Panc1 (cell line): ENCODE measurements around the gene KIAA0930. TPM values are rescaled to one million over a fixed set of nuclear protein-coding genes. Genes with fewer than 3 reads are reported as not detected.

Experiments used
- ATAC-seq: fragments of 200-7000 bp; cut with Tn5 transposase; 2 replicates; pipeline ENCODE4 v1.9.1; 2020; ENCODE audit warnings: mild to moderate bottlenecking, moderate library complexity
- BruUV-seq: library from RNA; stranded (reverse); fragments of 400-500 nt; replicated peaks from 2 replicates; lab custom pipeline; 2021; lab: Mats Ljungman, UMichigan
- CTCF ChIA-PET: fragments of 300-600 bp; sonication (Branson Sonifier 250); formaldehyde crosslinking; loops from one replicate; lab custom pipeline; 2022; ENCODE audit warnings: antibody characterized with exemption; lab: Charles Lee
- POLR2A ChIA-PET: fragments of 300-600 bp; sonication (Branson Sonifier 250); formaldehyde crosslinking; loops from one replicate; lab custom pipeline; 2022; ENCODE audit warnings: antibody characterized with exemption; lab: Charles Lee
- DNase-seq: peaks from one replicate; pipeline ENCODE4 v3.0.0-alpha.2; 2010; ENCODE audit warnings: low read depth, low spot score
- H3K27ac ChIP-seq: 2 replicates; pipeline ENCODE4 v1.5.1; 2011; ENCODE audit warnings: mild to moderate bottlenecking, low read length, inconsistent platforms
- H3K27me3 ChIP-seq: fragments of 200-500 bp; sonication (Bioruptor generic); 2 replicates; pipeline ENCODE4 v1.6.0; 2014; ENCODE audit warnings: low read length, inconsistent platforms; ENCODE audit not compliant: control insufficient read depth, insufficient read depth
- H3K36me3 ChIP-seq: fragments of 200-500 bp; sonication (Bioruptor generic); 2 replicates; pipeline ENCODE4 v1.5.1; 2014; ENCODE audit warnings: inconsistent platforms, mild to moderate bottlenecking, low read length, moderate library complexity; ENCODE audit not compliant: control insufficient read depth, insufficient read depth
- H3K4me1 ChIP-seq: 2 replicates; pipeline ENCODE4 v1.5.1; 2011; ENCODE audit warnings: inconsistent platforms, mild to moderate bottlenecking, low read length, moderate library complexity; ENCODE audit not compliant: control insufficient read depth, insufficient read depth
- H3K4me3 ChIP-seq, 2 experiments: 2 replicates each; pipeline ENCODE4 v1.5.1; 2011 to 2012; ENCODE audit warnings: low read depth in 2 of 2, low read length in 2 of 2, mild to moderate bottlenecking in 2 of 2, inconsistent platforms in 1 of 2, moderate library complexity in 1 of 2
- H3K9me3 ChIP-seq: fragments of 200-500 bp; sonication (Bioruptor generic); 2 replicates; pipeline ENCODE4 v1.5.1; 2014; ENCODE audit warnings: low read depth, mild to moderate bottlenecking, inconsistent platforms, low read length, moderate library complexity; ENCODE audit not compliant: control insufficient read depth, insufficient read depth
- CTCF ChIP-seq: fragments of 450-650 bp; IDR thresholded peaks from 2 replicates; pipeline ENCODE4 v1.5.1; 2017; ENCODE audit warnings: mild to moderate bottlenecking
- POLR2AphosphoS5 ChIP-seq: IDR thresholded peaks from 2 replicates; pipeline ENCODE4 v1.6.1; 2012; ENCODE audit warnings: mild to moderate bottlenecking, low read depth, low read length, moderate library complexity
- SIN3A ChIP-seq: IDR thresholded peaks from 2 replicates; pipeline ENCODE4 v1.6.1; 2012; ENCODE audit warnings: low read depth, mild to moderate bottlenecking, low read length, moderate library complexity, borderline replicate concordance; ENCODE audit not compliant: insufficient read depth
- TCF7L2 ChIP-seq: IDR thresholded peaks from 2 replicates; pipeline ENCODE4 v1.6.1; 2011; ENCODE audit warnings: mild to moderate bottlenecking, low read depth, low read length, inconsistent platforms
- in situ Hi-C: cut with HindIII; loops from 2 replicates; pipeline ENCODE4 v1.10.0; 2016; ENCODE audit warnings: low sequenced_read_pairs, low pct_unique_long_range_greater_than_20kb
- intact Hi-C: fragments of 100-400 bp; cut with micrococcal nuclease; formaldehyde crosslinking; loops from one replicate; pipeline ENCODE4 v1.10.0; 2022; ENCODE audit not compliant: unreplicated experiment
- total RNA-seq: library from RNA; stranded (reverse); gene quantifications from one replicate; pipeline ENCODE4 v1.2.1, GENCODE V29; 2021; ENCODE audit not compliant: unreplicated experiment
- TF ChIP-seq, protein P1 (sequence below), 2 experiments: IDR thresholded peaks; 2 replicates each; pipeline ENCODE4 v1.6.1; 2011 to 2012; ENCODE audit warnings: low read depth in 2 of 2, control low read depth in 1 of 2, low read length in 1 of 2, mild to moderate bottlenecking in 1 of 2, moderate library complexity in 1 of 2; ENCODE audit not compliant: insufficient read depth in 1 of 2

KIAA0930 gene
- total RNA-seq, 1 experiment from 2014 or later, result 42.5 TPM

DNA sequence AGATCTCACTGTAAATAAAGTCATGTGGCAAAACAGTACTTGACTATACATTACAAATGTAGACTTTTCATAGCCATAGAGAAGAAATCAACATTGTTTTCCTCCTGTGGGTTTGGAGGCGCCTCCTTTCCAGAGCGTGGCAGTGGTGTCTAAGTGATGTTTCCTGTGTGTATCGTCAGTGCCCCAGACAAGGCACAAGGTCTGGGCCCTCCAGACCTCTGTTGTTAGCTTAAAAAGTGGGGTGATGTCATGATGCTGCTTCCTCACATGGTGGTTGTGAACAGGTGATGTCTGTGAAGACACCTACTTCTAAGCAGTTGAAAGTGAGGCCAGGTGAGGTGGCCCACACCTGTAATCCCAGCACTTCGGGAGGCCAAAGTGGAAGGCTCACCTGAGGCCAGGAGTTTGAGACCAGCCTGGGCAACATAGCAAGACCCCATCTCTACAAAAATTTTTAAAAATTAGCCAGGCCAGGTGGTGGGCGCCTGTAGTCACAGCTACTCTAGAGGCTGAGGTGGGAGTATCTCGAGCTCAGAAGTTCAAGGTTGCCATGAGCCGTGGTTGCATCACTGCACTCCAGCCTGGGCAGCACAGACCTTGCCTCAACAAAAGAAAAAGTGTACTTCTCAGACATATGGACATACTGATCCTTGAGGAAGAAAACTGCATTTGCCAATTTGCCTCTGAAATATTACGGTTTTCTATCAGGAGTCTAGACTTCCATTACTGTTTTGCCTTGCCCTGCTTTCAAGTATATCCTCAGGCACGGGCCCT, 61.2 kb downstream of the KIAA0930 start:
- H3K27ac ChIP-seq, result no peak overlapping the region
- H3K27me3 ChIP-seq, result no peaks in the 10 kb centered on the region
- no peaks in the 10 kb centered on the region for H3K4me1 ChIP-seq
- intact Hi-C loops (no loop called here), in situ Hi-C loops (no loop called here)
- DNase-seq (no peak), ATAC-seq (no peak)
- ChIA-PET CTCF (no interaction called here), POLR2A (no interaction called here)
- H3K36me3 ChIP-seq, result peaks cover 17% of the 10 kb centered on the region
- no TSS peak for BruUV-seq
- no peaks in the 10 kb centered on the region for H3K9me3 ChIP-seq
- no peak overlapping the region for H3K4me3 ChIP-seq
- TF ChIP-seq TCF7L2 (no peak), POLR2AphosphoS5 (no peak), CTCF (no peak), SIN3A (no peak)
- TF ChIP-seq, protein P1, sequence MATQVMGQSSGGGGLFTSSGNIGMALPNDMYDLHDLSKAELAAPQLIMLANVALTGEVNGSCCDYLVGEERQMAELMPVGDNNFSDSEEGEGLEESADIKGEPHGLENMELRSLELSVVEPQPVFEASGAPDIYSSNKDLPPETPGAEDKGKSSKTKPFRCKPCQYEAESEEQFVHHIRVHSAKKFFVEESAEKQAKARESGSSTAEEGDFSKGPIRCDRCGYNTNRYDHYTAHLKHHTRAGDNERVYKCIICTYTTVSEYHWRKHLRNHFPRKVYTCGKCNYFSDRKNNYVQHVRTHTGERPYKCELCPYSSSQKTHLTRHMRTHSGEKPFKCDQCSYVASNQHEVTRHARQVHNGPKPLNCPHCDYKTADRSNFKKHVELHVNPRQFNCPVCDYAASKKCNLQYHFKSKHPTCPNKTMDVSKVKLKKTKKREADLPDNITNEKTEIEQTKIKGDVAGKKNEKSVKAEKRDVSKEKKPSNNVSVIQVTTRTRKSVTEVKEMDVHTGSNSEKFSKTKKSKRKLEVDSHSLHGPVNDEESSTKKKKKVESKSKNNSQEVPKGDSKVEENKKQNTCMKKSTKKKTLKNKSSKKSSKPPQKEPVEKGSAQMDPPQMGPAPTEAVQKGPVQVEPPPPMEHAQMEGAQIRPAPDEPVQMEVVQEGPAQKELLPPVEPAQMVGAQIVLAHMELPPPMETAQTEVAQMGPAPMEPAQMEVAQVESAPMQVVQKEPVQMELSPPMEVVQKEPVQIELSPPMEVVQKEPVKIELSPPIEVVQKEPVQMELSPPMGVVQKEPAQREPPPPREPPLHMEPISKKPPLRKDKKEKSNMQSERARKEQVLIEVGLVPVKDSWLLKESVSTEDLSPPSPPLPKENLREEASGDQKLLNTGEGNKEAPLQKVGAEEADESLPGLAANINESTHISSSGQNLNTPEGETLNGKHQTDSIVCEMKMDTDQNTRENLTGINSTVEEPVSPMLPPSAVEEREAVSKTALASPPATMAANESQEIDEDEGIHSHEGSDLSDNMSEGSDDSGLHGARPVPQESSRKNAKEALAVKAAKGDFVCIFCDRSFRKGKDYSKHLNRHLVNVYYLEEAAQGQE (IDR thresholded peaks at IDR 0.05; ENCODE audit: insufficient read depth in 1 of 2, low read depth in 2 of 2, low read length in 1 of 2), result no peak

- TF ChIP-seq, protein P1 (IDR thresholded peaks at IDR 0.05; ENCODE audit: insufficient read depth in 1 of 2, low read depth in 2 of 2, low read length in 1 of 2), result no peak
- no peak for TF ChIP-seq CTCF
- TF ChIP-seq POLR2AphosphoS5, result no peak
- no peak for TF ChIP-seq SIN3A
- no peak for TF ChIP-seq TCF7L2
- Histone ChIP-seq H3K9me3 (no peaks in the 10 kb centered on the region), H3K36me3 (peaks cover 45% of the 10 kb centered on the region), H3K4me3 (no peak overlapping the region), H3K4me1 (no peaks in the 10 kb centered on the region), H3K27ac (no peak overlapping the region), H3K27me3 (no peaks in the 10 kb centered on the region)
- DNase-seq (no peak), ATAC-seq (no peak)
- in situ Hi-C loops, result no loop called here
- POLR2A ChIA-PET, result no interaction called here
- intact Hi-C loops, result no loop called here
- BruUV-seq, result no TSS peak
- CTCF ChIA-PET, result no interaction called here
These were observed 67.7 kb downstream of the KIAA0930 start for GRCh38 chr22:45172881-45173585.
